K562 (cell line): ENCODE results near the gene ZCCHC24. TPM values are rescaled to one million over a fixed set of nuclear protein-coding genes. Genes with fewer than 3 reads are reported as not detected.

Source experiments
- ATAC-seq: fragments of 200-7000 bp; cut with Tn5 transposase; 3 replicates; pipeline ENCODE4 v1.9.1; 2020; ENCODE audit warnings: moderate library complexity
- BruUV-seq: library from RNA; stranded (reverse); fragments of 400-500 nt; replicated peaks from 2 replicates; lab custom pipeline; 2021; lab: Mats Ljungman, UMichigan
- CTCF ChIA-PET: fragments of 300-600 bp; formaldehyde crosslinking; extraction: SDS; loops from one replicate; lab custom pipeline; 2021; ENCODE audit warnings: low intra/inter-chr PET ratio; lab: Yijun Ruan, JAX
- POLR2A ChIA-PET: fragments of 300-600, 350-650 bp; sonication (Branson Sonifier 250); formaldehyde crosslinking; extraction: SDS; loops from one replicate; lab custom pipeline; 2021; ENCODE audit warnings: antibody characterized with exemption, inconsistent platforms; lab: Yijun Ruan, JAX
- DNase-seq, 4 experiments: peaks; one replicate each; pipeline versions ENCODE4 v3.0.0 to v3.0.0-alpha.2; 2011 to 2018; ENCODE audit warnings: low spot score in 3 of 4, mixed read lengths in 3 of 4; ENCODE audit errors: extremely low read depth in 1 of 4
- FAIRE-seq: peaks from 2 replicates; lab custom pipeline; 2011; peaks lifted over from hg19 to GRCh38; lab: Jason Lieb, UNC
- H2AFZ ChIP-seq: 2 replicates; pipeline ENCODE4 v1.6.0; 2011; ENCODE audit warnings: low read depth, low read length, control low read depth, inconsistent platforms
- H3K27ac ChIP-seq: fragments of 200-600 bp; 3 replicates; pipeline ENCODE4 v1.8.0; 2011; ENCODE audit warnings: low read depth, mild to moderate bottlenecking, control low read depth, inconsistent platforms, low read length, moderate library complexity, mixed read lengths; ENCODE audit errors: extremely low read depth
- H3K27me3 ChIP-seq, 2 experiments: fragments of 300-600 bp in 1 of 2; 2 replicates in 1 of 2; 3 replicates in 1 of 2; pipeline versions ENCODE4 v1.6.0 to v1.8.0; 2011; ENCODE audit warnings: inconsistent platforms in 2 of 2, low read length in 2 of 2, mild to moderate bottlenecking in 1 of 2, mixed read lengths in 1 of 2, moderate library complexity in 1 of 2; ENCODE audit not compliant: control insufficient read depth in 2 of 2, insufficient read depth in 2 of 2
- H3K36me3 ChIP-seq: fragments of 300-600 bp; 3 replicates; pipeline ENCODE4 v1.8.0; 2011; ENCODE audit warnings: mild to moderate bottlenecking, low read length, inconsistent platforms; ENCODE audit not compliant: control insufficient read depth, insufficient read depth
- H3K4me1 ChIP-seq, 2 experiments: fragments of 200-600 bp in 1 of 2; replicated peaks in 1 of 2; 2 replicates in 1 of 2; 3 replicates in 1 of 2; pipeline versions ENCODE4 v1.5.1 to v1.8.0; 2011; ENCODE audit warnings: inconsistent platforms in 2 of 2, low read length in 2 of 2, mild to moderate bottlenecking in 1 of 2, mixed read lengths in 1 of 2, moderate library complexity in 1 of 2; ENCODE audit not compliant: control insufficient read depth in 2 of 2, insufficient read depth in 2 of 2
- H3K4me2 ChIP-seq: 2 replicates; pipeline ENCODE4 v1.6.1; 2011; ENCODE audit warnings: low read length, control low read depth, inconsistent platforms, mixed read lengths; ENCODE audit not compliant: insufficient read depth
- H3K4me3 ChIP-seq: fragments of 200-600 bp; sonication (generic), shearing (Covaris generic); 2 replicates; pipeline ENCODE4 v1.5.1; 2016; ENCODE audit warnings: control low read depth, inconsistent platforms
- H3K79me2 ChIP-seq: fragments of 200-600 bp; 3 replicates; pipeline ENCODE4 v1.8.0; 2011; ENCODE audit warnings: low read length, inconsistent platforms; ENCODE audit not compliant: control insufficient read depth, insufficient read depth
- H3K9ac ChIP-seq, 2 experiments: 2 replicates each; pipeline versions ENCODE4 v1.6.0 to v1.6.1; 2011; ENCODE audit warnings: low read depth in 2 of 2, low read length in 2 of 2, control low read depth in 1 of 2, inconsistent platforms in 1 of 2, mild to moderate bottlenecking in 1 of 2, mixed read lengths in 1 of 2; ENCODE audit not compliant: insufficient read depth in 1 of 2
- H3K9me1 ChIP-seq: one replicate; pipeline ENCODE4 v1.6.0; 2011; ENCODE audit warnings: inconsistent platforms, mild to moderate bottlenecking, low read length, moderate library complexity; ENCODE audit not compliant: control insufficient read depth, insufficient read depth
- H3K9me3 ChIP-seq: replicated peaks from 2 replicates; pipeline ENCODE4 v1.5.1; 2011; ENCODE audit warnings: low read depth, low read length, inconsistent platforms; ENCODE audit not compliant: control insufficient read depth, insufficient read depth
- H4K20me1 ChIP-seq: replicated peaks from 2 replicates; pipeline ENCODE4 v1.6.1; 2011; ENCODE audit warnings: low read length, inconsistent platforms, mixed read lengths; ENCODE audit not compliant: control insufficient read depth, insufficient read depth
- CREM ChIP-seq: IDR thresholded peaks from 2 replicates; pipeline ENCODE4 v1.6.1; 2014; ENCODE audit warnings: antibody characterized with exemption, low read depth
- DEAF1 ChIP-seq: fragments of 450-650 bp; formaldehyde crosslinking; IDR thresholded peaks from 2 replicates; pipeline ENCODE4 v1.4.0; 2020; ENCODE audit warnings: mild to moderate bottlenecking, moderate library complexity
- MED1 ChIP-seq: sonication (generic); formaldehyde crosslinking; IDR thresholded peaks from 2 replicates; pipeline ENCODE4 v1.8.1; 2023; ENCODE audit warnings: missing genetic modification reagents, borderline replicate concordance
- STAT5B ChIP-seq: fragments of 250-450 bp; sonication (Bioruptor Pico); IDR thresholded peaks from 2 replicates; pipeline ENCODE4 v1.8.0; 2021; ENCODE audit warnings: mild to moderate bottlenecking, inconsistent platforms
- TAF1 ChIP-seq: IDR thresholded peaks from 2 replicates; pipeline ENCODE4 v1.6.1; 2011; ENCODE audit warnings: mild to moderate bottlenecking, low read length, moderate library complexity; ENCODE audit not compliant: insufficient read depth, control insufficient read depth, severe bottlenecking; ENCODE audit errors: extremely low read depth
- XRCC4 ChIP-seq: IDR thresholded peaks from one replicate; pipeline ENCODE4 v1.6.1; 2011; ENCODE audit not compliant: insufficient read depth, insufficient read length; ENCODE audit errors: extremely low read depth
- ZNF133 ChIP-seq: fragments of 250-450 bp; sonication (Bioruptor Pico); IDR thresholded peaks from 2 replicates; pipeline ENCODE4 v1.4.0; 2020; ENCODE audit warnings: mild to moderate bottlenecking
- ZNF518B ChIP-seq: fragments of 250-450 bp; sonication (Bioruptor Pico); IDR thresholded peaks from 2 replicates; pipeline ENCODE4 v1.5.0; 2021; ENCODE audit warnings: mild to moderate bottlenecking, moderate library complexity
- WGBS: fragments of 100-300 bp; shearing (Covaris generic); methylation state at CpG from one replicate; pipeline ENCODE4 v1.1.6; 2016; ENCODE audit warnings: low coverage, mixed read lengths; ENCODE audit not compliant: insufficient coverage; ENCODE audit errors: missing lambda C conversion rate; 5-methylcytosine and 5-hydroxymethylcytosine counted together
- in situ Hi-C: fragments of 300-500 bp; cut with MboI; formaldehyde crosslinking; loops from 4 replicates; pipeline ENCODE4 v1.15.0; 2018; ENCODE audit warnings: inconsistent platforms, mixed read lengths
- intact Hi-C: fragments of 100-400 bp; cut with micrococcal nuclease; formaldehyde crosslinking; loops from 2 replicates; pipeline ENCODE4 v1.14.2; 2022
- polyA plus RNA-seq, 8 experiments: library from polyadenylated mRNA; depleted of rRNA in 4 of 8; stranded (reverse) in 5 of 8; unstranded in 3 of 8; fragments of >200 nt; fragmentation: Nextera tagmentation in 2 of 8; fragmentation: Illumina TruSeq in 1 of 8; extraction: Ambion mirVana in 2 of 8; extraction: Trizol in 1 of 8; gene quantifications; 2 replicates each; pipeline versions ENCODE4 v1.2.1 to v1.2.3, GENCODE V29; 2011 to 2014; ENCODE audit warnings: inconsistent platforms in 1 of 8, missing spikeins in 1 of 8
- total RNA-seq, 7 experiments: library from RNA; depleted of rRNA in 6 of 7; stranded (reverse); fragments of >200 nt in 6 of 7; fragmentation: Illumina TruSeq in 2 of 7; extraction: Trizol in 2 of 7; gene quantifications; 2 replicates each; pipeline versions ENCODE4 v1.2.1 to v1.2.3, GENCODE V29; 2011 to 2021; ENCODE audit warnings: low replicate concordance in 1 of 7
- TF ChIP-seq, protein P1 (sequence below): sonication (generic); formaldehyde crosslinking; IDR thresholded peaks from 2 replicates; pipeline ENCODE4 v1.8.0; 2022; ENCODE audit warnings: missing genetic modification reagents, mild to moderate bottlenecking, borderline replicate concordance
- TF ChIP-seq, protein P2 (sequence below): fragments of 250-450 bp; sonication (Bioruptor Pico); IDR thresholded peaks from 2 replicates; pipeline ENCODE4 v1.4.0; 2020; ENCODE audit warnings: mild to moderate bottlenecking, moderate library complexity, borderline replicate concordance
- TF ChIP-seq, protein P3 (sequence below): fragments of 450-650 bp; IDR thresholded peaks from 2 replicates; pipeline ENCODE4 v1.6.1; 2016; ENCODE audit warnings: antibody characterized with exemption

The ZCCHC24 gene
- total and polyA plus RNA-seq, 9 of the 15 experiments (the other 6 are each of a cell fraction or from before 2014, with no cell fraction given) = 0.84 to 11.0 (median 4.6) TPM

DNA sequence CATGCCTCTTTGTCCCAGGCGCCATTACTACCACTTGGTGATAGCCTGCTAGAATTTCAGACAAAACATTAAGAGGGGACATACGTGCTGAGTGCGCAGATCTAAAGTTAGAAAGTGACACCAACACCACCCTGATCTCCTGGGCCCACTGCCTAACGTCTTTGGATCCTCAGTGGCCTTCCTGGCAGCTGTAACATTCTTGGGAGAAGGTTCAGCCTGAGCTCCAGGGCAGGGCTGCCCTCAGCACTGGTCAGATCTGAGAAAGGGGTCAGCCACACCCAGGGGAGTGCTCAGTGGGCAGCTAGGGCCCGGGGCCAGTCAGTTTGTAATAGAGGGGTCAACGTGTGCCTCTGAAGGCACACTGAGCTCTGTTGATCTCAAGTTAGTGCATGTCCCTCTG lies 48.4 kb downstream of the ZCCHC24 start:
- Histone ChIP-seq H3K4me2 (no peak overlapping the region), H3K4me3 (no peak overlapping the region), H3K27me3 (no peaks in the 10 kb centered on the region), H3K36me3 (no peaks in the 10 kb centered on the region), H3K4me1 (peaks cover 33 to 45% of the 10 kb centered on the region in 2 experiments), H3K9me3 (no peaks in the 10 kb centered on the region), H4K20me1 (no peaks in the 10 kb centered on the region), H2AFZ (no peak overlapping the region), H3K9ac (peak overlapping the region in 1 of 2 experiments; percentile 3; a peak in 1 of 4 replicates), H3K79me2 (no peaks in the 10 kb centered on the region), H3K9me1 (peaks cover 4% of the 10 kb centered on the region), H3K27ac (no peak overlapping the region)
- intact Hi-C loops (no loop called here), in situ Hi-C loops (no loop called here)
- BruUV-seq = no TSS peak
- POLR2A ChIA-PET = interaction anchor here (0.6 to 1.9 kb wide), 3 partner anchors 11 to 23 kb away, joined by 3 to 7 read pairs (median 3); no protein-coding TSS in a partner anchor
- no peak for ATAC-seq
- no peak for FAIRE-seq
- WGBS = 50% methylated on average over 6 of the region's 6 CpGs
- CTCF ChIA-PET = no interaction called here
- DNase-seq = no peak
- TF ChIP-seq XRCC4 (no peak), ZNF133 (CRISPR knock-in tag) (no peak), CREM (no peak), DEAF1 (CRISPR knock-in tag) (no peak), ZNF518B (CRISPR knock-in tag) (no peak), MED1 (CRISPR knock-in tag) (no peak), TAF1 (no peak), STAT5B (no peak)
- TF ChIP-seq, protein P1, sequence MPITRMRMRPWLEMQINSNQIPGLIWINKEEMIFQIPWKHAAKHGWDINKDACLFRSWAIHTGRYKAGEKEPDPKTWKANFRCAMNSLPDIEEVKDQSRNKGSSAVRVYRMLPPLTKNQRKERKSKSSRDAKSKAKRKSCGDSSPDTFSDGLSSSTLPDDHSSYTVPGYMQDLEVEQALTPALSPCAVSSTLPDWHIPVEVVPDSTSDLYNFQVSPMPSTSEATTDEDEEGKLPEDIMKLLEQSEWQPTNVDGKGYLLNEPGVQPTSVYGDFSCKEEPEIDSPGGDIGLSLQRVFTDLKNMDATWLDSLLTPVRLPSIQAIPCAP = no peak
- TF ChIP-seq, protein P2, sequence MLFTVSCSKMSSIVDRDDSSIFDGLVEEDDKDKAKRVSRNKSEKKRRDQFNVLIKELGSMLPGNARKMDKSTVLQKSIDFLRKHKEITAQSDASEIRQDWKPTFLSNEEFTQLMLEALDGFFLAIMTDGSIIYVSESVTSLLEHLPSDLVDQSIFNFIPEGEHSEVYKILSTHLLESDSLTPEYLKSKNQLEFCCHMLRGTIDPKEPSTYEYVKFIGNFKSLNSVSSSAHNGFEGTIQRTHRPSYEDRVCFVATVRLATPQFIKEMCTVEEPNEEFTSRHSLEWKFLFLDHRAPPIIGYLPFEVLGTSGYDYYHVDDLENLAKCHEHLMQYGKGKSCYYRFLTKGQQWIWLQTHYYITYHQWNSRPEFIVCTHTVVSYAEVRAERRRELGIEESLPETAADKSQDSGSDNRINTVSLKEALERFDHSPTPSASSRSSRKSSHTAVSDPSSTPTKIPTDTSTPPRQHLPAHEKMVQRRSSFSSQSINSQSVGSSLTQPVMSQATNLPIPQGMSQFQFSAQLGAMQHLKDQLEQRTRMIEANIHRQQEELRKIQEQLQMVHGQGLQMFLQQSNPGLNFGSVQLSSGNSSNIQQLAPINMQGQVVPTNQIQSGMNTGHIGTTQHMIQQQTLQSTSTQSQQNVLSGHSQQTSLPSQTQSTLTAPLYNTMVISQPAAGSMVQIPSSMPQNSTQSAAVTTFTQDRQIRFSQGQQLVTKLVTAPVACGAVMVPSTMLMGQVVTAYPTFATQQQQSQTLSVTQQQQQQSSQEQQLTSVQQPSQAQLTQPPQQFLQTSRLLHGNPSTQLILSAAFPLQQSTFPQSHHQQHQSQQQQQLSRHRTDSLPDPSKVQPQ (CRISPR knock-in tag) = no peak
- TF ChIP-seq, protein P3, sequence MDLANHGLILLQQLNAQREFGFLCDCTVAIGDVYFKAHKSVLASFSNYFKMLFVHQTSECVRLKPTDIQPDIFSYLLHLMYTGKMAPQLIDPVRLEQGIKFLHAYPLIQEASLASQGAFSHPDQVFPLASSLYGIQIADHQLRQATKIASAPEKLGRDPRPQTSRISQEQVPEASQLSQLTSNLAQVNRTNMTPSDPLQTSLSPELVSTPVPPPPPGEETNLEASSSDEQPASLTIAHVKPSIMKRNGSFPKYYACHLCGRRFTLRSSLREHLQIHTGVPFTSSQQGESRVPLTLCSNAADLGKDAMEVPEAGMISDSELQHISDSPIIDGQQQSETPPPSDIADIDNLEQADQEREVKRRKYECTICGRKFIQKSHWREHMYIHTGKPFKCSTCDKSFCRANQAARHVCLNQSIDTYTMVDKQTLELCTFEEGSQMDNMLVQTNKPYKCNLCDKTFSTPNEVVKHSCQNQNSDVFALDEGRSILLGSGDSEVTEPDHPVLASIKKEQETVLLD = no peak
